ENCODE measurements around the gene TASOR2.
A peak's percentile ranks its signal among the peaks of the same experiment; 100 is the strongest.

TASOR2 gene

DNA sequence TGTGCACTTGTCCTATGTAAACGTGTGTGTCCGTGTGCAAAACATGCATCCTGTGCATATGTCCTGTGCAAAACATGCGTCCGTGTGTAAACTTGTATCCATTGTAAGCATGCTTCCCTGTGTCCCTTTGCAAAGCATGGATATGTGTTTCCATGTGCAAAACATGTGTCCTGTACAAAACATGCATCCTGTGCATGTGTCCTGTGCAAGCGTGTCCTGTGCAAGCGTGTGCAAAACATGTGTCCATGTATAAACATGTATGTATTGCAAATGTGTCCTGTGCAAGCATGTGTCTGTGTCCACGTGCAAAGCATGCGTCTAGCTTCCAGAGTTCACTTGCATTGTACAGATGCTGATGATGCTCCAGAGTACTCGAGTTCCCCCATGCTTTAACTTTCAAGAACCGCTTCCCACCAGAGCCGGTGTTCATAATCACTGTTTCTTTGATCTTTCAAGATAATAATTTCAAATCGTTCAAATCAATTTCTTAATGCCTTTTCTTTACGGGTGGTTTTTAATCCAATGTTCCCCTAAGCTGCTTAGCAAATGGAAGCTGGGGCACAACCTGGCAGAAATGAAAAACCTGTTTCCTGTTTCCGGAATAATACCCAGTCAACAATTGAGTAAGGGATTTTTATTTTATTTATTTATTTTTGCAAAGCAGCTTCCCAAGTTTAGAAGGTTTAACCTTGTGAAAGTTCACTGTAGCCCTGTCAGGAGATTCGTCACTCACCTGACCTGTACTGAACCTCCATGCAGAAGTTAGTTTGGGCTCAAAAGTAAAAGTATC is 17.6 kb upstream of the TASOR2 start:
- Histone ChIP-seq H3K4me1 (ENCODE audit: low read length) (peaks cover 13% of the 10 kb centered on the region), H3K4me3 (ENCODE audit: low read length) (peak overlapping the region; percentile 92), H3K9me3 (ENCODE audit: insufficient read depth, low read length) (no peaks in the 10 kb centered on the region), H3K4me2 (ENCODE audit: low read length) (peak overlapping the region; percentile 99), H3K79me2 (ENCODE audit: low read length) (no peaks in the 10 kb centered on the region), H2AFZ (ENCODE audit: low read depth, low read length) (peak overlapping the region; percentile 77), H4K20me1 (ENCODE audit: insufficient read depth, low read length) (no peaks in the 10 kb centered on the region), H3K9ac (ENCODE audit: low read length) (peak overlapping the region; percentile 61), H3K27me3 (ENCODE audit: low read depth, low read length) (no peaks in the 10 kb centered on the region), H3K36me3 (replicated peaks; ENCODE audit: low read depth, low read length) (no peaks in the 10 kb centered on the region), H3K27ac (ENCODE audit: low read length) (no peak overlapping the region)
- TF ChIP-seq, protein P1, sequence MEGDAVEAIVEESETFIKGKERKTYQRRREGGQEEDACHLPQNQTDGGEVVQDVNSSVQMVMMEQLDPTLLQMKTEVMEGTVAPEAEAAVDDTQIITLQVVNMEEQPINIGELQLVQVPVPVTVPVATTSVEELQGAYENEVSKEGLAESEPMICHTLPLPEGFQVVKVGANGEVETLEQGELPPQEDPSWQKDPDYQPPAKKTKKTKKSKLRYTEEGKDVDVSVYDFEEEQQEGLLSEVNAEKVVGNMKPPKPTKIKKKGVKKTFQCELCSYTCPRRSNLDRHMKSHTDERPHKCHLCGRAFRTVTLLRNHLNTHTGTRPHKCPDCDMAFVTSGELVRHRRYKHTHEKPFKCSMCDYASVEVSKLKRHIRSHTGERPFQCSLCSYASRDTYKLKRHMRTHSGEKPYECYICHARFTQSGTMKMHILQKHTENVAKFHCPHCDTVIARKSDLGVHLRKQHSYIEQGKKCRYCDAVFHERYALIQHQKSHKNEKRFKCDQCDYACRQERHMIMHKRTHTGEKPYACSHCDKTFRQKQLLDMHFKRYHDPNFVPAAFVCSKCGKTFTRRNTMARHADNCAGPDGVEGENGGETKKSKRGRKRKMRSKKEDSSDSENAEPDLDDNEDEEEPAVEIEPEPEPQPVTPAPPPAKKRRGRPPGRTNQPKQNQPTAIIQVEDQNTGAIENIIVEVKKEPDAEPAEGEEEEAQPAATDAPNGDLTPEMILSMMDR (IDR thresholded peaks at IDR 0.05; ENCODE audit: low read depth, low read length), result no peak
- TF ChIP-seq EZH2phosphoT487 (IDR thresholded peaks at IDR 0.05; ENCODE audit: low read depth), result no peak

DNA sequence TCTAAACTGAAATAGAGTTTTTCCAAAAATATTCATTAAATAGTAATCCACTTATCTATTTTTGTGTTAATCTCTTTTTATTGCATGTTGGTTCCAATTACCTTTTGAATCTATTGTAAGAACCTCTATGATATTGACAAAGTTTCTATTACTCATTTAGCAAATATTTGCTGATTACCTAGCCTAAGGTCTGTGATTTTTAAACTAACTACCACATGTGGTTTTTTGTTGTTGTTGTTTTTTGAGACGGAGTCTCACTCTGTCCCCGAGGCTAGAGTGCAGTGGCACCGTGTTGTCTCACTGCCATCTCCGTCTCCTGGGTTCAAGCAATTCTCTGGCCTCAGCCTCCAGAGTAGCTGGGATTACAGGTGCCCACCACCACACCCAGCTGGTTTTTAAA is 16.2 kb upstream of the TASOR2 start:
- H3K9ac ChIP-seq (ENCODE audit: low read length), result no peak overlapping the region
- H3K4me1 ChIP-seq (ENCODE audit: low read length), result peaks cover 13% of the 10 kb centered on the region
- H4K20me1 ChIP-seq (ENCODE audit: insufficient read depth, low read length), result no peaks in the 10 kb centered on the region
- no peak overlapping the region for H2AFZ ChIP-seq (ENCODE audit: low read depth, low read length)
- no peak overlapping the region for H3K4me2 ChIP-seq (ENCODE audit: low read length)
- no peak overlapping the region for H3K27ac ChIP-seq (ENCODE audit: low read length)
- TF ChIP-seq EZH2phosphoT487 (IDR thresholded peaks at IDR 0.05; ENCODE audit: low read depth), result no peak
- TF ChIP-seq, protein P1 (IDR thresholded peaks at IDR 0.05; ENCODE audit: low read depth, low read length), result no peak
- H3K9me3 ChIP-seq (ENCODE audit: insufficient read depth, low read length), result no peaks in the 10 kb centered on the region
- H3K79me2 ChIP-seq (ENCODE audit: low read length), result no peaks in the 10 kb centered on the region
- H3K36me3 ChIP-seq (replicated peaks; ENCODE audit: low read depth, low read length), result no peaks in the 10 kb centered on the region
- no peak overlapping the region for H3K4me3 ChIP-seq (ENCODE audit: low read length)
- H3K27me3 ChIP-seq (ENCODE audit: low read depth, low read length), result no peaks in the 10 kb centered on the region

DNA sequence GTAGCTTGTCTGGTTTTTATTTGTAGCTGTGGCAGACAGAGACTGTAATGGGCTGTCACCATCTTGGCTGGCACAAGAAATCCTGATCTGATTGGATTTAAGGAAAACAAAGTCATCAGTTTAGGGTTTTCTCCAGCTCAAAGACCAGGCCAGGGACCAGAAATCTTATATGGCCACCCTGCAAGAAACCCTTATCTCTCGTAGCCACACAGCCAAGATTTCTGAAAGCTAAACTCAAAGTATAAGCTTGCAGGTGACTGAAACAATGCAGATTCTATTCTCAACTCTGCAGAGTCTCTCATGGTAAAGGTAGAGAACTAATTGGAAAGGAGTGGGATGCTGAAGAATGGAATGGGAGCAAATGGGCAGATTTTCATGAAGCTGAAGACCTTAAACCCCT is 15.0 kb upstream of the TASOR2 start:
- Histone ChIP-seq H3K79me2 (ENCODE audit: low read length) (no peaks in the 10 kb centered on the region), H4K20me1 (ENCODE audit: insufficient read depth, low read length) (no peaks in the 10 kb centered on the region), H3K27me3 (ENCODE audit: low read depth, low read length) (no peaks in the 10 kb centered on the region), H3K4me2 (ENCODE audit: low read length) (no peak overlapping the region), H3K4me1 (ENCODE audit: low read length) (peaks cover 13% of the 10 kb centered on the region), H3K36me3 (replicated peaks; ENCODE audit: low read depth, low read length) (no peaks in the 10 kb centered on the region), H2AFZ (ENCODE audit: low read depth, low read length) (no peak overlapping the region), H3K4me3 (ENCODE audit: low read length) (no peak overlapping the region), H3K9me3 (ENCODE audit: insufficient read depth, low read length) (no peaks in the 10 kb centered on the region; the same call in 1 of the 2 replicates), H3K27ac (ENCODE audit: low read length) (no peak overlapping the region), H3K9ac (ENCODE audit: low read length) (no peak overlapping the region)
- TF ChIP-seq, protein P1 (IDR thresholded peaks at IDR 0.05; ENCODE audit: low read depth, low read length), result no peak
- no peak for TF ChIP-seq EZH2phosphoT487 (IDR thresholded peaks at IDR 0.05; ENCODE audit: low read depth)

DNA sequence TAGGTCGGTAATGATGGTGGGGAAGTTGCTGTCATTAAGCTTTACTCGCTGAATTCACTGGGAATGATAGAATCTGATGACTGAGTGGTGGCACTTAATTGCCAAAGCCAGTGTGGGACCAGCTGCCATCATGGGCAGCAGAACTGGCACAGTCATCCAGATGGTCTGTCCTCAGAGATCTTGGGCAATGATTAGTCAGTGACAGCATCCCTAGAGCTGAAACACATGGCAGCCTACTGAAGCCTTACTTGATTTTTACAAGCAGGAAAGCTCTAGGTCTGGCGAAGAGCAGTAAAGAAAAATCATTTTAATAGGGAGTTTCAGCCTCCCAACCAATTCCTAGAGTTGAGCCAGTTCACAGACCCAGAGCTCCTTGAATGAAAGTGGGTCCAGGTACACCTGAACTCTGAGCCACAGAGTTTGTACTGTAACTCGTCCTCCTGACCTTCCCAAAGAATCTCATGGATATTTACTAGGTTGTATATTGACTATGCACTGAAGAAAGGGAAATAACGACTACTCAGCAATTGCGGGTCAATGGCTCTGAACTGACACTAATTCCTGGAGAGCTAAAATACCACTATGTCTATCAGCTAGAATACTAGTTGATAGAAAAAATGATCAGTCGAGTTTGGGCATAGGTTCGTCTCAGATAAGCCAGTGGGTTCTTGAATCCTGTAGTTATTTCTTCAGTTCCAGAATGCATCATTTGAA is 13.8 kb upstream of the TASOR2 start:
- Histone ChIP-seq H3K36me3 (replicated peaks; ENCODE audit: low read depth, low read length) (no peaks in the 10 kb centered on the region), H3K4me2 (ENCODE audit: low read length) (no peak overlapping the region), H3K27ac (ENCODE audit: low read length) (no peak overlapping the region), H4K20me1 (ENCODE audit: insufficient read depth, low read length) (no peaks in the 10 kb centered on the region), H3K9ac (ENCODE audit: low read length) (no peak overlapping the region), H3K4me3 (ENCODE audit: low read length) (no peak overlapping the region), H2AFZ (ENCODE audit: low read depth, low read length) (no peak overlapping the region), H3K79me2 (ENCODE audit: low read length) (no peaks in the 10 kb centered on the region), H3K27me3 (ENCODE audit: low read depth, low read length) (no peaks in the 10 kb centered on the region), H3K9me3 (ENCODE audit: insufficient read depth, low read length) (no peaks in the 10 kb centered on the region; the same call in 1 of the 2 replicates), H3K4me1 (ENCODE audit: low read length) (peaks cover 6% of the 10 kb centered on the region)
- TF ChIP-seq, protein P1 (IDR thresholded peaks at IDR 0.05; ENCODE audit: low read depth, low read length), result no peak
- TF ChIP-seq EZH2phosphoT487 (IDR thresholded peaks at IDR 0.05; ENCODE audit: low read depth), result no peak
